ENCODE measurements around the gene CNGB1.

- TF ChIP-seq CTCF (conservative IDR thresholded peaks at IDR 0.05; ENCODE audit: low read depth, low read length) (no peak), EZH2 (IDR thresholded peaks at IDR 0.05; ENCODE audit: borderline replicate concordance, low read depth, low read length, poor library complexity, severe bottlenecking) (no peak)
These were observed 100.0 kb downstream of the CNGB1 start for GRCh38 chr16:57870753-57871454.

All from A673 (cell line).